ENCODE measurements around the gene SPTB. TPM values are rescaled to one million over a fixed set of nuclear protein-coding genes. Genes with fewer than 3 reads are reported as not detected.
"Not testable (repeated sequence)": the region's sequence is repeated elsewhere in the genome, so short reads cannot be mapped to it uniquely, and the experiment has no call there.

Gene SPTB
- polyA plus RNA-seq (ENCODE audit: insufficient read length in 4 of 4) = 10 to 100 TPM; 13.1 to 19.2 (median 15.3) TPM

GRCh38 chr14:64879635-64880220 is at the start of gene SPTB:
Gene SPTB (minus strand): TSS chr14:64879907. CDS start chr14:64823094, 56,813 bp downstream.
- no peak for DNase-seq (ENCODE audit: low read depth in 4 of 4, low spot score in 2 of 4)

- no peak for DNase-seq (ENCODE audit: low read depth in 4 of 4, low spot score in 2 of 4)
These were observed 49.3 kb upstream of the SPTB start for GRCh38 chr14:64929014-64929359.

- no peak for DNase-seq (ENCODE audit: low read depth in 4 of 4, low spot score in 2 of 4)
These were observed 48.7 kb upstream of the SPTB start for GRCh38 chr14:64928239-64929013.

- no peak for DNase-seq (ENCODE audit: low read depth in 4 of 4, low spot score in 2 of 4)
These were observed 47.3 kb upstream of the SPTB start for GRCh38 chr14:64927031-64927430.

- no peak for DNase-seq (ENCODE audit: low read depth in 4 of 4, low spot score in 2 of 4)
These were observed 46.8 kb upstream of the SPTB start for GRCh38 chr14:64926398-64926995.

GRCh38 chr14:64923015-64923414 is 43.3 kb upstream of the SPTB start:
- DNase-seq (ENCODE audit: low read depth in 4 of 4, low spot score in 2 of 4) = no peak

GRCh38 chr14:64920465-64920864 is 40.8 kb upstream of the SPTB start:
- no peak for DNase-seq (ENCODE audit: low read depth in 4 of 4, low spot score in 2 of 4)

- DNase-seq (ENCODE audit: low read depth in 4 of 4, low spot score in 2 of 4) = no peak
These were observed 39.9 kb upstream of the SPTB start for GRCh38 chr14:64919618-64920017.

- no peak for DNase-seq (ENCODE audit: low read depth in 4 of 4, low spot score in 2 of 4)
These were observed 39.5 kb upstream of the SPTB start for GRCh38 chr14:64919215-64919614.

- DNase-seq (ENCODE audit: low read depth in 4 of 4, low spot score in 2 of 4) = no peak
These were observed 38.5 kb upstream of the SPTB start for GRCh38 chr14:64918216-64918615.

GRCh38 chr14:64915797-64916196 is 36.1 kb upstream of the SPTB start:
- DNase-seq (ENCODE audit: low read depth in 4 of 4, low spot score in 2 of 4) = no peak

- DNase-seq (ENCODE audit: low read depth in 4 of 4, low spot score in 2 of 4) = no peak
These were observed 35.3 kb upstream of the SPTB start for GRCh38 chr14:64915029-64915424.

GRCh38 chr14:64914237-64915028 is 34.7 kb upstream of the SPTB start, which contains the start of gene CHURC1:
Gene CHURC1 (plus strand): TSS chr14:64914455. CDS start chr14:64914496, 41 bp downstream.
- peak; percentile 93 to 99 (median 95) for DNase-seq (ENCODE audit: low read depth in 4 of 4, low spot score in 2 of 4)

- not testable (repeated sequence) for DNase-seq (ENCODE audit: low read depth in 4 of 4, low spot score in 2 of 4)
These were observed 33.8 kb upstream of the SPTB start for GRCh38 chr14:64913477-64913876.

- DNase-seq (ENCODE audit: low read depth in 4 of 4, low spot score in 2 of 4) = no peak
These were observed 32.6 kb upstream of the SPTB start for GRCh38 chr14:64912261-64912660.

- DNase-seq (ENCODE audit: low read depth in 4 of 4, low spot score in 2 of 4) = no peak
These were observed 31.3 kb upstream of the SPTB start for GRCh38 chr14:64910847-64911495.

GRCh38 chr14:64906022-64906421 is 26.3 kb upstream of the SPTB start:
- no peak for DNase-seq (ENCODE audit: low read depth in 4 of 4, low spot score in 2 of 4)

- DNase-seq (ENCODE audit: low read depth in 4 of 4, low spot score in 2 of 4) = no peak
These were observed 20.3 kb upstream of the SPTB start for GRCh38 chr14:64899958-64900357.

- peak in 2 of 4 donors; percentile 24 to 27 for DNase-seq (ENCODE audit: low read depth in 4 of 4, low spot score in 2 of 4)
These were observed 12.2 kb upstream of the SPTB start for GRCh38 chr14:64891839-64892375.

- no peak for DNase-seq (ENCODE audit: low read depth in 4 of 4, low spot score in 2 of 4)
These were observed 11.6 kb upstream of the SPTB start for GRCh38 chr14:64891173-64891838.
